Measurements from ENCODE around the gene AAR2. TPM values are rescaled to one million over a fixed set of nuclear protein-coding genes. Genes with fewer than 3 reads are reported as not detected.

The AAR2 gene
- total RNA-seq, 1 experiment from 2014 or later = 36.9 TPM

- Mint-ChIP-seq H3K27ac (no peak overlapping the region), H3K4me3 (no peak overlapping the region), H3K9me3 (no peaks in the 10 kb centered on the region), H3K36me3 (ENCODE audit: insufficient read depth in 1 of 3, low read depth in 3 of 3) (no peaks in the 10 kb centered on the region; a peak in 1 of 7 replicates), H3K4me1 (peaks cover 5% of the 10 kb centered on the region in 2 experiments), H3K27me3 (ENCODE audit: low read depth) (peaks cover 7% of the 10 kb centered on the region)
- no peak overlapping the region for H3K23ac ChIP-seq (ENCODE audit: insufficient read length, low read depth, low read length)
- no peak overlapping the region for H3K14ac ChIP-seq (ENCODE audit: insufficient read depth, low read length)
- peak; percentile 63 for DNase-seq
- no peak overlapping the region for H2BK12ac ChIP-seq (ENCODE audit: insufficient read length, low read depth, low read length)
- peak; percentile 22; the same call in 1 of the 3 replicates for TF ChIP-seq CTCF (conservative IDR thresholded peaks at IDR 0.05)
- H2BK20ac ChIP-seq (ENCODE audit: low read depth, low read length, poor library complexity, severe bottlenecking) = no peak overlapping the region
- no peak overlapping the region for H3K4ac ChIP-seq (ENCODE audit: low read depth, low read length)
- H3K56ac ChIP-seq (ENCODE audit: insufficient read length, low read depth, low read length) = no peak overlapping the region
- H2BK120ac ChIP-seq (ENCODE audit: low read depth, low read length, poor library complexity, severe bottlenecking) = no peak overlapping the region
- H3K23me2 ChIP-seq (ENCODE audit: insufficient read length, low read depth, low read length, poor library complexity, severe bottlenecking) = peaks cover 2% of the 10 kb centered on the region
- H3K9ac ChIP-seq (ENCODE audit: extremely low read depth, insufficient read length, low read length) = no peak overlapping the region
- no peak overlapping the region for H3K18ac ChIP-seq (ENCODE audit: insufficient read length, low read depth, low read length)
- no peaks in the 10 kb centered on the region for H3K79me1 ChIP-seq (ENCODE audit: insufficient read depth, low read depth, low read length, poor library complexity, severe bottlenecking)
- no peak overlapping the region for H2BK15ac ChIP-seq (ENCODE audit: low read depth, low read length)
- no peak overlapping the region for H3K4me2 ChIP-seq (ENCODE audit: insufficient read depth, insufficient read length, low read length)
- no peak overlapping the region for H4K91ac ChIP-seq (ENCODE audit: insufficient read length, low read depth, low read length)
- no CpG with 5 or more reads among the region's 7 CpGs for WGBS (ENCODE audit: extremely low coverage, insufficient read length, low lambda C conversion rate)
- H3K27me3 ChIP-seq (ENCODE audit: insufficient read depth, low read length) = no peaks in the 10 kb centered on the region
- no peak overlapping the region for H2AFZ ChIP-seq (ENCODE audit: low read length)
- no peaks in the 10 kb centered on the region for H3K9me3 ChIP-seq (ENCODE audit: control insufficient read depth, low read depth, low read length)
- no peaks in the 10 kb centered on the region for H3K79me2 ChIP-seq (ENCODE audit: insufficient read depth, low read length)
- peaks cover 2% of the 10 kb centered on the region; the same call in 1 of the 2 replicates for H3K4me1 ChIP-seq (ENCODE audit: insufficient read depth, low read length)
- H2BK5ac ChIP-seq (ENCODE audit: insufficient read length, low read length) = no peak overlapping the region
- H3T11ph ChIP-seq (ENCODE audit: low read length) = no peak overlapping the region
- no peaks in the 10 kb centered on the region for H4K20me1 ChIP-seq (ENCODE audit: control insufficient read depth, insufficient read depth, insufficient read length)
- H3K27ac ChIP-seq (ENCODE audit: insufficient read length, low read depth, low read length) = no peak overlapping the region
- no peak overlapping the region for H4K8ac ChIP-seq (replicated peaks; ENCODE audit: insufficient read length, low read depth, low read length)
- no peak overlapping the region for H2AK5ac ChIP-seq (ENCODE audit: insufficient read length, low read length)
- H4K5ac ChIP-seq (ENCODE audit: insufficient read length, low read depth, low read length) = no peak overlapping the region
Observed at GRCh38 chr20:36231331-36231730, 4.9 kb upstream of the AAR2 start.

Data from H9 (cell line).